ENCODE measurements around the gene COLGALT1. TPM values are rescaled to one million over a fixed set of nuclear protein-coding genes. Genes with fewer than 3 reads are reported as not detected.
A peak's percentile ranks its signal among the peaks of the same experiment; 100 is the strongest.

The COLGALT1 gene
- polyA plus RNA-seq, 2 of the 4 experiments (the other 2 are of a cell fraction), result 57.1 to 64.4 TPM

DNA sequence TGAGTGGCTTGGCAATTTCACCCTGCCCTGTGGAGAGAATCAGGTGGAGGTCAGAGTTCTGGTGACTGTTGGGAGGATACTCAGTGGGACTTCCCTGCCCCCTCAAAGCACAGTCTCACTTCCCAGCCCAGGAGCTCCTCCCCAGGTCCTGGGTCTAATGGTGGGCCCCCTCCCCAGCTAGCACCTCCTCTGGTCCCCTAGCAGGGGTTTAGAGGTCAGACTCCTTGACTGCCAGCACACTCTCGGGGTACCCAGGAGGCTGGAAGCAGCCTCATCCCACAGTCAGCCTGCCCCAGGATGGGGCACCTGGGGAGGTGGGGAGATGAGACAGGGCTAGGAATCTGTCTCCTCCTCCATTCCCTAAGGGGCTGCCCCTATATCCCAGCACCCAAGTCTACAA lies 65.2 kb downstream of the COLGALT1 start:
- WGBS (ENCODE audit: missing lambda C conversion rate), result 100% methylated on average over 1 of the region's 1 CpG
- DNase-seq (ENCODE audit: low read depth in 1 of 2, low spot score in 1 of 2), result no peak
- Histone ChIP-seq H3K4me2 (no peak overlapping the region), H3K4me1 (peaks cover 5% of the 10 kb centered on the region; the same call in 1 of the 3 replicates), H3K27ac (no peak overlapping the region), H3K9me3 (no peaks in the 10 kb centered on the region), H3K4me3 (no peak overlapping the region)
- ATAC-seq, result no peak
- ChIA-PET CTCF (no interaction called here), POLR2A (no interaction called here)
- TF ChIP-seq RFX5 (IDR thresholded peaks at IDR 0.05) (no peak), ZNF302 (CRISPR knock-in tag; IDR thresholded peaks at IDR 0.05) (no peak), PHF8 (IDR thresholded peaks at IDR 0.05; ENCODE audit: borderline replicate concordance, low read depth) (no peak), KDM1A (IDR thresholded peaks at IDR 0.05; ENCODE audit: low read depth) (no peak), MAZ (IDR thresholded peaks at IDR 0.05; ENCODE audit: borderline replicate concordance, low read depth, low read length) (no peak), HDAC2 (IDR thresholded peaks at IDR 0.05) (no peak), SMC3 (IDR thresholded peaks at IDR 0.05) (no peak), BCL3 (IDR thresholded peaks at IDR 0.05) (no peak), SREBF2 (IDR thresholded peaks at IDR 0.05) (no peak), JUNB (IDR thresholded peaks at IDR 0.05) (no peak), RARB (CRISPR knock-in tag; IDR thresholded peaks at IDR 0.05) (no peak)
- no peak for FAIRE-seq

GRCh38 chr19:17623224-17623935 lies 67.9 kb downstream of the COLGALT1 start:
- Histone ChIP-seq H3K4me3 (no peak overlapping the region), H3K4me1 (peaks cover 5% of the 10 kb centered on the region; the same call in 1 of the 3 replicates), H3K27ac (no peak overlapping the region), H3K4me2 (no peak overlapping the region), H3K9me3 (no peaks in the 10 kb centered on the region)
- TF ChIP-seq TFCP2L1 (CRISPR knock-in tag; IDR thresholded peaks at IDR 0.05) (no peak), HOXB13 (CRISPR knock-in tag; IDR thresholded peaks at IDR 0.05; ENCODE audit: low read depth) (no peak), NR3C1 (IDR thresholded peaks at IDR 0.05) (no peak)
- FAIRE-seq (no peak), DNase-seq (ENCODE audit: low read depth in 1 of 2, low spot score in 1 of 2) (no peak), ATAC-seq (no peak)
- WGBS (ENCODE audit: missing lambda C conversion rate), result 90% methylated on average over 8 of the region's 31 CpGs
- ChIA-PET POLR2A (no interaction called here), CTCF (no interaction called here)

DNA sequence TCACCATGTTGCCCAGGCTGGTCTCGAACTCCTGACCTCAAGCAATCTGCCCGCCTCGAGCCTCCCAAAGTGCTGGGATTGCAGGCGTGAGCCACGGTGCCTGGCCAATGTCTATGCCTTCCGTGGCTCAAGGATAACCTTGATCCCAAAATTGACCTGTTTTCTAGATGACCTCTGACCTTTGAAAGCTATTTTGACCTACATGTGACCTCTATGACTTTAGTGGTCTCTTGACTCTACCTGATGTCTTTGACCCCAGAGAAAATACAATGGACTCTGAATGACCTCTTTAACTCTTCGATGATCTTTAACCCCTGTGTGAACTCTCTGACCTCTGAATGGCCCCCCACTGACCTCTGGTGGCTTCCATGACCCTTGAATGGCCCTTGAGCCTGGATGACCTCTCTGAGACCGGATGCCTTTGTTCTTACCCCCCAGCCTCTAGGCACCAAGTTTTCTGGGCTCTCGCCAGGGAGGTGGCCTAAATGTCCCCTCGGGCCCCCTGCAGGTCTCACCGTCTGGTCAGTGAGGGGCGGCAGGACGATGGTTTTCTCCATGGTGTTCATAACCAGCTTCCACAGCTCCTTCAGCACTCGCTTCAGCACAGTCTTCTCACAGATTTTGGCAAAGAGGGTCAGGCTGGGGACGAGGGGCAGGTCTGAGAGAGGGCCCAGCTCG lies 69.0 kb downstream of the COLGALT1 start:
- Histone ChIP-seq H3K27ac (no peak overlapping the region), H3K4me3 (no peak overlapping the region), H3K4me1 (no peaks in the 10 kb centered on the region), H3K4me2 (no peak overlapping the region), H3K9me3 (no peaks in the 10 kb centered on the region)
- POLR2A ChIA-PET, result no interaction called here
- no peak for FAIRE-seq
- 81% methylated on average over 9 of the region's 16 CpGs for WGBS (ENCODE audit: missing lambda C conversion rate)
- no peak for ATAC-seq
- CTCF ChIA-PET, result no interaction called here
- no peak for DNase-seq (ENCODE audit: low read depth in 1 of 2, low spot score in 1 of 2)
- TF ChIP-seq HOXA7 (CRISPR knock-in tag; IDR thresholded peaks at IDR 0.05), result no peak
- TF ChIP-seq EP300 (IDR thresholded peaks at IDR 0.05), result no peak
- TF ChIP-seq ESRRA (IDR thresholded peaks at IDR 0.05; ENCODE audit: borderline replicate concordance, low read length), result peak; percentile 74; the same call in 1 of the 2 replicates

GRCh38 chr19:17625043-17625442 lies 69.6 kb downstream of the COLGALT1 start:
- no peak overlapping the region for H3K4me3 ChIP-seq
- ChIA-PET CTCF (no interaction called here), POLR2A (no interaction called here)
- H3K4me1 ChIP-seq, result no peaks in the 10 kb centered on the region
- ATAC-seq (no peak), FAIRE-seq (no peak), DNase-seq (ENCODE audit: low read depth in 1 of 2, low spot score in 1 of 2) (no peak)
- no peak for TF ChIP-seq TP53 (CRISPR knock-in tag; IDR thresholded peaks at IDR 0.05)
- peak; percentile 15 for TF ChIP-seq ZFP36 (IDR thresholded peaks at IDR 0.05; ENCODE audit: borderline replicate concordance, partially characterized antibody)
- 75% methylated on average over 1 of the region's 1 CpG for WGBS (ENCODE audit: missing lambda C conversion rate)
- H3K9me3 ChIP-seq, result no peaks in the 10 kb centered on the region
- H3K4me2 ChIP-seq, result no peak overlapping the region
- H3K27ac ChIP-seq, result no peak overlapping the region
